ENCODE data around the gene IGSF3.
"Not testable (repeated sequence)": the region's sequence is repeated elsewhere in the genome, so short reads cannot be mapped to it uniquely, and the experiment has no call there.

Gene IGSF3

GRCh38 chr1:116627357-116627756 lies 40.2 kb downstream of the IGSF3 start:
- DNase-seq = not testable (repeated sequence)

GRCh38 chr1:116626915-116627314 lies 40.6 kb downstream of the IGSF3 start:
- not testable (repeated sequence) for DNase-seq

- DNase-seq = not testable (repeated sequence)
These were observed 42.4 kb downstream of the IGSF3 start for GRCh38 chr1:116625155-116625554.

GRCh38 chr1:116624040-116624439 lies 43.5 kb downstream of the IGSF3 start:
- DNase-seq = no peak

GRCh38 chr1:116622496-116622895 lies 45.0 kb downstream of the IGSF3 start:
- DNase-seq = not testable (repeated sequence)

- not testable (repeated sequence) for DNase-seq
These were observed 45.8 kb downstream of the IGSF3 start for GRCh38 chr1:116621756-116622155.

- DNase-seq = not testable (repeated sequence)
These were observed 47.1 kb downstream of the IGSF3 start for GRCh38 chr1:116620392-116620791.

GRCh38 chr1:116619106-116619505 lies 48.4 kb downstream of the IGSF3 start:
- DNase-seq = peak; percentile 25

GRCh38 chr1:116617808-116618207 lies 49.7 kb downstream of the IGSF3 start:
- DNase-seq = not testable (repeated sequence)

- DNase-seq = not testable (repeated sequence)
These were observed 53.7 kb downstream of the IGSF3 start for GRCh38 chr1:116613825-116614224.

- not testable (repeated sequence) for DNase-seq
These were observed 57.6 kb downstream of the IGSF3 start for GRCh38 chr1:116609801-116610371.

- not testable (repeated sequence) for DNase-seq
These were observed 58.7 kb downstream of the IGSF3 start for GRCh38 chr1:116608841-116609240.

- not testable (repeated sequence) for DNase-seq
These were observed 59.4 kb downstream of the IGSF3 start for GRCh38 chr1:116608151-116608550.

- DNase-seq = not testable (repeated sequence)
These were observed 60.1 kb downstream of the IGSF3 start for GRCh38 chr1:116607463-116607862.

- DNase-seq = not testable (repeated sequence)
These were observed 61.5 kb downstream of the IGSF3 start for GRCh38 chr1:116606067-116606466.

GRCh38 chr1:116605315-116605714 lies 62.2 kb downstream of the IGSF3 start:
- DNase-seq = no peak

- not testable (repeated sequence) for DNase-seq
These were observed 63.1 kb downstream of the IGSF3 start for GRCh38 chr1:116604408-116604807.

GRCh38 chr1:116603646-116604045 lies 63.9 kb downstream of the IGSF3 start:
- DNase-seq = not testable (repeated sequence)

- DNase-seq = not testable (repeated sequence)
These were observed 68.2 kb downstream of the IGSF3 start for GRCh38 chr1:116599369-116599768.

GRCh38 chr1:116598420-116599036 lies 69.0 kb downstream of the IGSF3 start:
- DNase-seq = not testable (repeated sequence)

GRCh38 chr1:116597388-116597787 lies 70.1 kb downstream of the IGSF3 start:
- not testable (repeated sequence) for DNase-seq

- not testable (repeated sequence) for DNase-seq
These were observed 70.7 kb downstream of the IGSF3 start for GRCh38 chr1:116596742-116597307.

- not testable (repeated sequence) for DNase-seq
These were observed 71.4 kb downstream of the IGSF3 start for GRCh38 chr1:116595946-116596741.

Measured in NCI-H1105 treated with DMSO at 0.1 percent for 48 hours (cell line).